Hair follicular keratinocyte (primary cell): Measurements from ENCODE around the gene TMEM11. TPM values are rescaled to one million over a fixed set of nuclear protein-coding genes. Genes with fewer than 3 reads are reported as not detected.

Experiments
- total RNA-seq: library from RNA; depleted of rRNA; stranded (reverse); fragments of >200 nt; gene quantifications from 2 replicates; pipeline ENCODE4 v1.2.3, GENCODE V29; 2015

The TMEM11 gene
- 25.0 and 40.9 TPM in 2 replicates for total RNA-seq

GRCh38 chr17:21214015-21214776 is at the start of gene TMEM11:
Gene TMEM11 (minus strand): TSS chr17:21214161. CDS start chr17:21214152, 9 bp downstream.

DNA sequence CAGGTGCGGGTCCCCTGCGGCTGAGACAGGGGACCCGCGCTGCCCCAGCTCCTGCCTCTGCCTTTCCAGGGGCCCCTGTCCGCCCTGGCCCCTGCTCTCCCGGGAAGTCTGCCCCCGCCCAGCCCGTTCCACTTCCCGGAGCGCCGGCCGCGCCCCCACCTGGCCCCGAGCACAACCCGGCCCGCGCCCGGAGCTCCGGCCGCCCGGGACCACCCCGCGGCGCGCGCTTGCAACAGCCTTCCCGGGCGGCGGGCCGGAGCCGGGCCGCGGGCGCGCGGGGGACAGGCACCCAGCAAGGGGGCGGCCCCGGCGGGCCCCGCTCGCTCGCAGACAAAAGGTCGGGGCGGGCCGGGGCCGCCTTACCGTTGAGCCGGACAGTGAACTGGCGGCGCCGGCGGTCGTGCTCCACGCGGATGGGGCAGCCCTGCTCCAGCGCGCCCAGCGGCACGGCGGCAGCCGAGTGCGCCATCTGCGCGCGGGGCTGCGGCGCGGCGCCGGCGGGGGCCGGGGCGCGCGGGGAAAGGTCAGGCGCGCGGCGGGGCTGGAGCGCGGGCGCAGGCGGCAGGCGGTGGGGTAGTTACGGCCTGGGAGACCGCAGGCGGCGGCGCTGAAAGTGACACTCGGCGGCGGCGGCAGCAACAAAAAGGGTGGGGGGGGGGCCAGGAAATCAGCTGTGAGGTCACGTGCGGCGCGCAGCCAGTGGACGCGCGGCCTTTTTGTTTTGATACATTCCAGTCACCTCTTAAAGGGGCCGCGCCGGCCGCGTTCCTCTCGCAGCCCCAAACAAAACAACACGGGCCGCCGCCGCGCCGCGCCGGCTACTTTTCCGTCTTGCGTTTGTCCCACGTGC is 39.1 kb upstream of the TMEM11 start, which contains the start of gene NATD1:
Gene NATD1 (minus strand): TSS at position 615 of the 850 bp plus-strand sequence. CDS start 146 bp downstream, at position 469.

Other genes starting within 250 kb of the TMEM11 start
- 116 and 119 TPM in 2 replicates for gene USP22, start 171.2 kb downstream of the TMEM11 start, total RNA-seq
- gene DHRS7B, start 87.2 kb downstream of the TMEM11 start, total RNA-seq, result 18.4 and 18.5 TPM in 2 replicates
- gene NATD1, start 39.2 kb upstream of the TMEM11 start, total RNA-seq, result 2.2 and 5.6 TPM in 2 replicates
- 33.0 and 35.5 TPM in 2 replicates for gene MAP2K3, start 70.5 kb upstream of the TMEM11 start, total RNA-seq
- gene KCNJ12, start 162.2 kb upstream of the TMEM11 start, total RNA-seq, result 0.08 TPM in 2 replicates